Measurements from ENCODE around the gene ZNF587B. TPM values are rescaled to one million over a fixed set of nuclear protein-coding genes. Genes with fewer than 3 reads are reported as not detected.
A peak's percentile ranks its signal among the peaks of the same experiment; 100 is the strongest.
"Not testable (repeated sequence)": the region's sequence is repeated elsewhere in the genome, so short reads cannot be mapped to it uniquely, and the experiment has no call there.

Gene ZNF587B
- 10 to 100 TPM; 19.2 to 43.2 TPM for total RNA-seq

GRCh38 chr19:57830071-57830602 lies at the start of gene ZNF587B:
ZNF587B (plus strand) TSS chr19:57830299; CDS start chr19:57830529, 230 bp downstream.
- Mint-ChIP-seq H3K4me1 (ENCODE audit: low read depth in 2 of 2) (peaks cover 16 to 22% of the 10 kb centered on the region in 2 donors), H3K9me3 (no peaks in the 10 kb centered on the region), H3K4me3 (no peak within 1 kb of the TSS), H3K27ac (peak within 1 kb of the TSS in 1 of 2 donors; percentile 48), H3K27me3 (no peaks in the 10 kb centered on the region), H3K36me3 (peaks cover 6% of the 10 kb centered on the region)
- DNase-seq (ENCODE audit: low spot score) (no peak), ATAC-seq (no peak)

- peaks cover 0 to 9% of the 10 kb centered on the region in 2 donors for H3K4me1 Mint-ChIP-seq (ENCODE audit: low read depth in 2 of 2)
- H3K27me3 Mint-ChIP-seq, result no peaks in the 10 kb centered on the region
- H3K36me3 Mint-ChIP-seq, result peaks cover 46% of the 10 kb centered on the region
- no peak overlapping the region for H3K4me3 Mint-ChIP-seq
- H3K27ac Mint-ChIP-seq, result no peak overlapping the region
- ATAC-seq (no peak), DNase-seq (ENCODE audit: low spot score) (no peak)
- H3K9me3 Mint-ChIP-seq, result peaks cover 23% of the 10 kb centered on the region
Measured at GRCh38 chr19:57786286-57786685, 43.8 kb upstream of the ZNF587B start.

GRCh38 chr19:57786906-57787305 lies 43.2 kb upstream of the ZNF587B start:
- peaks cover 0 to 9% of the 10 kb centered on the region in 2 donors for H3K4me1 Mint-ChIP-seq (ENCODE audit: low read depth in 2 of 2)
- peaks cover 23% of the 10 kb centered on the region for H3K9me3 Mint-ChIP-seq
- no peak overlapping the region for H3K4me3 Mint-ChIP-seq
- H3K36me3 Mint-ChIP-seq, result peaks cover 45% of the 10 kb centered on the region
- DNase-seq (ENCODE audit: low spot score) (no peak), ATAC-seq (no peak)
- no peaks in the 10 kb centered on the region for H3K27me3 Mint-ChIP-seq
- H3K27ac Mint-ChIP-seq, result no peak overlapping the region

GRCh38 chr19:57788114-57788692 lies 41.9 kb upstream of the ZNF587B start:
- peaks cover 49% of the 10 kb centered on the region for H3K36me3 Mint-ChIP-seq
- DNase-seq (ENCODE audit: low spot score) (no peak), ATAC-seq (no peak)
- peaks cover 0 to 9% of the 10 kb centered on the region in 2 donors for H3K4me1 Mint-ChIP-seq (ENCODE audit: low read depth in 2 of 2)
- no peaks in the 10 kb centered on the region for H3K27me3 Mint-ChIP-seq
- H3K9me3 Mint-ChIP-seq, result peaks cover 23% of the 10 kb centered on the region
- H3K27ac Mint-ChIP-seq, result no peak overlapping the region
- H3K4me3 Mint-ChIP-seq, result no peak overlapping the region

- Mint-ChIP-seq H3K4me3 (no peak overlapping the region), H3K4me1 (ENCODE audit: low read depth in 2 of 2) (peaks cover 0 to 9% of the 10 kb centered on the region in 2 donors), H3K27me3 (no peaks in the 10 kb centered on the region), H3K9me3 (peaks cover 23% of the 10 kb centered on the region), H3K27ac (no peak overlapping the region), H3K36me3 (peaks cover 49% of the 10 kb centered on the region)
- DNase-seq (ENCODE audit: low spot score) (no peak), ATAC-seq (no peak)
Measured at GRCh38 chr19:57789288-57789687, 40.8 kb upstream of the ZNF587B start.

- not testable (repeated sequence) for H3K27ac Mint-ChIP-seq; H3K27me3 Mint-ChIP-seq; H3K9me3 Mint-ChIP-seq; ATAC-seq; DNase-seq (ENCODE audit: low spot score); H3K4me3 Mint-ChIP-seq; H3K4me1 Mint-ChIP-seq (ENCODE audit: low read depth in 2 of 2)
- peaks cover 18% of the 10 kb centered on the region for H3K36me3 Mint-ChIP-seq
Measured at GRCh38 chr19:57796580-57796979, 33.5 kb upstream of the ZNF587B start.

- no peaks in the 10 kb centered on the region for H3K27me3 Mint-ChIP-seq
- no peak overlapping the region for H3K27ac Mint-ChIP-seq
- peaks cover 14 to 15% of the 10 kb centered on the region in 2 donors for H3K4me1 Mint-ChIP-seq (ENCODE audit: low read depth in 2 of 2)
- no peak overlapping the region for H3K4me3 Mint-ChIP-seq
- ATAC-seq, result no peak
- H3K36me3 Mint-ChIP-seq, result peaks cover 7% of the 10 kb centered on the region
- no peak for DNase-seq (ENCODE audit: low spot score)
- no peaks in the 10 kb centered on the region for H3K9me3 Mint-ChIP-seq
Measured at GRCh38 chr19:57800696-57801095, 29.4 kb upstream of the ZNF587B start.

GRCh38 chr19:57802269-57802668 lies 27.8 kb upstream of the ZNF587B start:
- Mint-ChIP-seq H3K4me1 (ENCODE audit: low read depth in 2 of 2) (peaks cover 15 to 17% of the 10 kb centered on the region in 2 donors), H3K27me3 (no peaks in the 10 kb centered on the region), H3K4me3 (no peak overlapping the region), H3K9me3 (no peaks in the 10 kb centered on the region), H3K36me3 (peaks cover 11% of the 10 kb centered on the region), H3K27ac (peak overlapping the region in 1 of 2 donors; percentile 8)
- ATAC-seq (no peak), DNase-seq (ENCODE audit: low spot score) (no peak)

GRCh38 chr19:57803265-57803593 lies 26.9 kb upstream of the ZNF587B start:
- Mint-ChIP-seq H3K27ac (peak overlapping the region; percentile 4 to 73), H3K9me3 (no peaks in the 10 kb centered on the region), H3K36me3 (peaks cover 17% of the 10 kb centered on the region), H3K4me1 (ENCODE audit: low read depth in 2 of 2) (peaks cover 15 to 17% of the 10 kb centered on the region in 2 donors), H3K4me3 (peak overlapping the region; percentile 77), H3K27me3 (no peaks in the 10 kb centered on the region)
- DNase-seq (ENCODE audit: low spot score) (no peak), ATAC-seq (no peak)

GRCh38 chr19:57803594-57804325 lies 26.3 kb upstream of the ZNF587B start:
- Mint-ChIP-seq H3K27me3 (no peaks in the 10 kb centered on the region), H3K4me1 (ENCODE audit: low read depth in 2 of 2) (peaks cover 15 to 17% of the 10 kb centered on the region in 2 donors), H3K36me3 (peaks cover 17% of the 10 kb centered on the region), H3K27ac (peak overlapping the region; percentile 4 to 73), H3K4me3 (peak overlapping the region; percentile 77), H3K9me3 (no peaks in the 10 kb centered on the region)
- DNase-seq (ENCODE audit: low spot score) (no peak), ATAC-seq (no peak)

GRCh38 chr19:57807541-57807940 lies 22.6 kb upstream of the ZNF587B start:
- Mint-ChIP-seq H3K4me1 (ENCODE audit: low read depth in 2 of 2) (peaks cover 18 to 32% of the 10 kb centered on the region in 2 donors), H3K27me3 (no peaks in the 10 kb centered on the region), H3K27ac (no peak overlapping the region), H3K9me3 (no peaks in the 10 kb centered on the region), H3K36me3 (peaks cover 20% of the 10 kb centered on the region), H3K4me3 (no peak overlapping the region)
- no peak for ATAC-seq
- no peak for DNase-seq (ENCODE audit: low spot score)

GRCh38 chr19:57810410-57811295 lies 19.4 kb upstream of the ZNF587B start:
- H3K9me3 Mint-ChIP-seq; H3K4me3 Mint-ChIP-seq; DNase-seq (ENCODE audit: low spot score); H3K27ac Mint-ChIP-seq; H3K27me3 Mint-ChIP-seq; ATAC-seq: not testable (repeated sequence)
- peaks cover 29 to 39% of the 10 kb centered on the region in 2 donors for H3K4me1 Mint-ChIP-seq (ENCODE audit: low read depth in 2 of 2)
- peaks cover 20% of the 10 kb centered on the region for H3K36me3 Mint-ChIP-seq

- H3K4me1 Mint-ChIP-seq (ENCODE audit: low read depth in 2 of 2), result peaks cover 29 to 39% of the 10 kb centered on the region in 2 donors
- H3K27me3 Mint-ChIP-seq, result no peaks in the 10 kb centered on the region
- ATAC-seq (no peak), DNase-seq (ENCODE audit: low spot score) (no peak)
- H3K27ac Mint-ChIP-seq, result peak overlapping the region in 1 of 2 donors; percentile 11
- peak overlapping the region; percentile 11 for H3K4me3 Mint-ChIP-seq
- H3K9me3 Mint-ChIP-seq, result no peaks in the 10 kb centered on the region
- H3K36me3 Mint-ChIP-seq, result peaks cover 15% of the 10 kb centered on the region
Measured at GRCh38 chr19:57812226-57812625, 17.9 kb upstream of the ZNF587B start.

Data from natural killer cell treated with Interleukin-12 subunit alpha and Interleukin-12 subunit beta and Interleukin-15 and Interleukin-18, amount 100 ng/mL, for 72 hours (primary cell).